NCI-H2171 (cell line): ENCODE measurements around the gene PKHD1.
"Not testable (repeated sequence)": the region's sequence is repeated elsewhere in the genome, so short reads cannot be mapped to it uniquely, and the experiment has no call there.

Experiments
- DNase-seq: peaks from one replicate; lab custom pipeline; 2025; lab: John Stamatoyannopoulos, UW

PKHD1 gene

DNA sequence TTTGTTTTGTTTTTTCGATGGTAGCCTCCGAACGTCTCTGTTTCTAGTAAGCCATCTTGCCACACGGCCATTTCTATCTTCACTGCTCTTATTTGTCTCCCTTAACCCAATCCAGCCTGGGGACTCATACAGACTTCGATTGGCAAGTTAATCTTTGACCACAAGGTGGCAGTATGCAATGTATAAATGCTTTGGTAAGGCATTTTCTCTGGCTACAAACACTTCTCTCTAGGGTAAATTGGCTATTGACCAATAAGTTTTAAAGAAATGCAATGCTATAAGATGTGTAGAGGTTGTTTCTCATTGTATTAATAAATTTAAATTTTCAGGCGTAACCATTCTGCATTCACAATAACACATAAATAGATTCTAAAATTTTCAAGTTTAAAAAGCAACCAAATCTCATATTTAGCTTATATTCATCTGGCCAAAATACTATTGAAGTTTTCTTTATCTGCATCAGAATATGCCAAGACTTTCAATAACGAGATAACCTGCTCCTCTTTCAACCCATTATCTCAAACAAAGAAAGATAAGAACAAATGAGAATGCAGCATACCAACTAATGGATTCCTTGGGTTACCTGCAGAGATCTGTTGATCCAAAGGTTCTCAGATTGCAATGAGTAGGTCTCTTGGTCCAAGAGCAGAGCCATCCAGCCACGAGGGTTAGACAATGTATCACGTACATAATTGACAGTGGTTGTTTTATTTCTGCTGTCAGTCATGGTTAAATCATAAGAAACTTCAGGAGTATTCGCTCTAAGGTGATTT lies 231.9 kb downstream of the PKHD1 start:
- peak; percentile 17 for DNase-seq

DNA sequence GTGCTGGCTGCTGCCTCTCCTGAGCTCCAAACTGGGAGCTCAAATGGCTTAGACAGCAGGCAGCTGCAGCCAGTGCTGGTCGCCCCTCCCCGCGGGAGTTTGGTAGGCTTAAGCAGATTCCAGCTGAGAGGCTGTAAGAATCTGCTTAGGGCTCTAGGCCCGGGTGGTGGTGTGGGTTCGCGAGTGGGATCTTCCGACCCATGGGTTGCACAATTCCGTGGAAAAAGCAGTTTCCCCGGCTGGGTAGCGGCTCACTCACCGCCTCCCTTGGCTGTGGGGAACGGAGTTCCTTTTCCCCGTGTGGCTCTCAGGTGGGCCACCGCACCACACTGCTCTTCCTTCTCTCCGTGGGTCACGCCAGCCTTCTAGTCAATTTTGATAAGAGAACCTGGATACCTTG lies 232.5 kb downstream of the PKHD1 start:
- DNase-seq: no peak

DNA sequence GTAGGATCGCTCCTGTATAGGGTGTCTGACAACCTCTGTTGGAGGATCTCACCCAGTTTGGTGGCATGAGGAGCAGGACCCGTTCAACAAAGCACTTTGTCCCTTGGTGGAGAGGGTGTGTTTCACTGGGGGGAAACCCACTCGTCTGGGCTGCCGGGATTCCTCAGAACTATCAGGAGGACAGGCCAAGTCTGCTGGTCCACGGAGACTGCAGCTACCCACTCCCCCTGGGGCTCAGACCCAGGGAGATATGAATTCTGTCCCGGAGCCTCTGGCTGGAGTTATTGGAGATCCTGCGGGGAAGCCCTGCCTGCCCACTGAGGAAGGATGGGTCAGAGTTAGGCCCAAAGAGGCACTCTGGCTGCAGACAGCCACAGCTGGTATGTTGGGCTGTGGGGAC lies 233.1 kb downstream of the PKHD1 start:
- DNase-seq: no peak

DNA sequence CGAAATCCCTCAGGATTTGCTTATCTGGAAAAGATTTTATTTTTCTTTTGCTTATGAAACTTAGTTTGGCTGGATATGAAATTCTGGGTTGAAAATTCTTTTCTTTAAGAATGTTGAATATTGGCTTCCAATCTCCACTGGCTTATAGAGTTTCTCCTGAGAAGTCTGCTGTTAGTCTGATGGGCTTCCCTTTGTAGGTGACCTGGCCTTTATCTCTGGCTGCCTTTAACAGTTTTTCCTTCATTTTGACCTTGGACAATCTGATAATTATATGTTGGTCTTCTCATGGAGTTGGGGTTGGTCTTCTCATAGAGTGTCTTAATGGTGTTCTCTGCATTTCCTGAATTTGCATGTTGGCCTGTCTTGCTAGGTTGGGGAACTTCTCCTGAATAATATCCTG lies 234.3 kb downstream of the PKHD1 start:
- not testable (repeated sequence) for DNase-seq

DNA sequence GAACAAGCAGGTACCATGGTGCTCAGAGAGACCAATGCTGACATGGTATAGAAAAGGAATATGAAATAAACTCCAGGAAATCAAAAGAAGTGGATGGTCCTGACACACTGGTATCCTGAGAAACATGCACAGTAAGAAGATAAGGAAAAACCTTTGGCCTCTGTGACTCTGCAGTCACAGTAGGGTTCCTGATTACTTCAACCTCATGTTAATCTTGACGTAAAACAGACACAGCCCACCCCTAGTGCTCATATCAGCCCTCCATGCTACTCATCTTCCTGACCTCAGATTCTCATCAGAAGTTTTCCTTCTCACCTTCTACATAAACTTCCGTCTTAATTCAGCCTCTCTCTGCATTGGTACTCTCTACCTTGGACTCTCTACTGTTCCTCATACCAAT lies 240.9 kb downstream of the PKHD1 start:
- no peak for DNase-seq

DNA sequence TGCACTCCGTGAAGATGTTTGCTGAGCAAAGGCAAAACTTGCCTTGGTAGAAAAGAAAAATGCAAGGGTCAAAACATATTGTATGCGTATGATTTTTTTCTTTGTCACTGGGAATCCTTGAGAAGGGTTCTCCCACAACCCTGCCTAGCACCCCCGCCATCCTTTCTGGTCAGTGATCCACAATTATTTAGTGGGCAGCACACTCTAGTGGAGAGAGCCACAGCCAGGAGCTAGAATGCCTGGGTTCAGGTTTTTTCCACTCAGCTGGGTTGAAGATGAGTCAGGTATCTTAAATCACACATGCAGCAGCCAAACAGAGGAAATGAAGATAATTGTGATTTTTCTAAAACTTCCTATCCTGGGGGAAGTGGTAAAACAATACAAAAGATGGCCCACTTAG lies 243.1 kb downstream of the PKHD1 start:
- DNase-seq: no peak

DNA sequence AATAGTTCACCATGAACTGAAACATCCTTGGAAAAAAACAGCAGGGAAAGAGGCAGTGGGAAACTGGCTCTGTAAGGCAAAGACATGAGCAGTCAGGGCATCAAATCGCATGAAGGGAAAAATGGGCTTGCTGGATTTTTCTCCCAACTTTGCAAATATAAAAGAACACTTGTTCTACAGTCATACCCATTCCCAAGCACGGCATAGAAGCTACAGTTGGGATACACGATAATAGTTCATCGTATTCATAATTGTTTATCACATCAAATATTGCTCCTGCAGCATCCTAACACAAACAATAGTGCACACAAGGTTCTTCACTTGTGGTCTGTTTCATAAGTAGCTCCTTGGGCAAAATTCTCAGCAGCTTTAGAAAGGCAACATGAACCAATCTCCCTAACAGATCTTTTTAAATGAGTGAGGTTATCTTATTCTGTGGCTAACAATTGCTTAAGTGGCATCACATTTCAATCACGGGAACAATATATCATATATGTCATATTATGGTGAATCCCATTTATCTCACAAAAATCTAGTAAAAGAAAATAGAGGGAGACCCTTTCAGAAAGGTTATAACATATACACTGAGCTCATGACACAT lies 243.9 kb downstream of the PKHD1 start:
- DNase-seq: no peak

DNA sequence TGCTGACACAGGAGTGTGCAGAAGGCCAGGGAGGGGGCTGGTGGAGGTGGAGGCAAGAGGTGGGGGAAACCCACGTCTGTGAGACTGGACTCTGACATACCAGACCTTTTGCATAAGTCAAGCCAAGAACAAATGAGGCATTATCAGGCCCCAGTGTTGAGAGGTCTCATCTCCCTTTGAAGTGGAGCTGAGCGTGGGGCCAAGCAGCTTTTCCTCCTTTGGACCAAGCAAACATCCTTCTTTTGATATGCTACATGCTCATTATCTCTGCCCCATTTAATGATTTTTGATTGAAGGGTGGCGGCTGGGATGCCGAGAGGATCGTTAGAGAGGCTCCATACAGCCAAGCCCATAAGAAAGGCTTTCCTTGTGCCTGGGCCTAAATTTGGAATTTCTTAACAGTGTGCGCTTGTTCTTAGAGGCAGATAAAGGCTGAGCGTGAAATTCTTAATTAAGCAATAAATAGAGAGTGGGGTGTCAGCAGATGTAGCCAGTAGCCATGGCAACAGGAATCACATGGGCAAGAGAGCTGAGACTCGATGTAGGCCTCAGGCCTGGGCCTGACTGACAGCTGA lies 244.5 kb downstream of the PKHD1 start:
- DNase-seq: no peak

DNA sequence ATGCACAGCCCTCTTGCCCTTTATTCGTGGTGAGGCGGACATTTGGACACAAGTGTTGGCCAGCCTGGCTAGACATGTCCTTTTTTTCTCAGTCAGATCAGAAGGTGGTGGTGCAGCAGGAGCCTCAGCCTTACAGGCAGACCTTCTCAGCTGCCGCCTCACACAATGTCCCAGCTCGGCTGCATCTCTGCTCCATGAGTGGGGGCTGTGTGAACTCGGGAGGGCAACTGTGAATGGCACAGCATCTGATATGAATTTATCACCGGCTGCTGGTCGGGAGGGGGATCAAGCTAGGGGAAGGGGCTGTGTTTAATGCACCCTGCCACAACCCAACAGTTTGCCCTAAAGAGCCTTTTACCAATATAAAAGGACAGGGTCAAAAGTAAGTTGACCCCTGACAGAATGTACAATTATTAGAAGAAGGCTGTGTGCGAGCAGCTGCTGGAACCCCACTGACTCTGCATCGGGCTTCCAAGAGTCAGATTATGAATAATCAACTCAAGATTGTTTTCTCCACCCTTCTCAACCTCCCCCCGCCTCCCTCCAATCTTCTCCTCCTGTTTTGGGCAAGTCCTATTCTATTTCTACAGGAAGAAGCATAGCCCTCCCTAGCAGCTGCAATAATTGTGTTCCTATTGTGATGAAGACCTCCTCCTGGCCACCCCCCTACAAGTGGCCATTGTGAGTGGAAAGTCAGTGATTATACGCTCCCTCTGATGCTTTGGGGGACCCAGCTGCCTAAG lies 245.2 kb downstream of the PKHD1 start:
- no peak for DNase-seq

DNA sequence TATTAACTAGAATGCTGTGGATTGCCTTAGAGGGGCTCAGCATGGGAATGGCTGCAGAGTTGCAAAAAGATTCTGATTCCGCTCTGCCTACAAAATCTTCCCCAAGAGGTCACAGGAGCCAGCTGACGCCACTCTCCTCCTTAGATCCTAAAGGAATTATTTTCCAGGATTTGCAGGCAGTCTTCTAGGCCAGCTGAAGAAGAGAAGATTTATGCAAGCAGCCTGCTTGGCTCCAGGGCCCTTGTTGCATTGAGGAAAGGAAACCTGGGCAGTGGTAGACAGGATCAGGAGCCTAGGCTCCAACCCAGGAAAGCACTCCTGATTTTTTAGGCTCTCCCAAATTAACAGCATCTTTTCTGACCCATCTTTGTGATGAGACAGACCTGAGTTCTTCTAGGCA lies 245.8 kb downstream of the PKHD1 start:
- no peak for DNase-seq

DNA sequence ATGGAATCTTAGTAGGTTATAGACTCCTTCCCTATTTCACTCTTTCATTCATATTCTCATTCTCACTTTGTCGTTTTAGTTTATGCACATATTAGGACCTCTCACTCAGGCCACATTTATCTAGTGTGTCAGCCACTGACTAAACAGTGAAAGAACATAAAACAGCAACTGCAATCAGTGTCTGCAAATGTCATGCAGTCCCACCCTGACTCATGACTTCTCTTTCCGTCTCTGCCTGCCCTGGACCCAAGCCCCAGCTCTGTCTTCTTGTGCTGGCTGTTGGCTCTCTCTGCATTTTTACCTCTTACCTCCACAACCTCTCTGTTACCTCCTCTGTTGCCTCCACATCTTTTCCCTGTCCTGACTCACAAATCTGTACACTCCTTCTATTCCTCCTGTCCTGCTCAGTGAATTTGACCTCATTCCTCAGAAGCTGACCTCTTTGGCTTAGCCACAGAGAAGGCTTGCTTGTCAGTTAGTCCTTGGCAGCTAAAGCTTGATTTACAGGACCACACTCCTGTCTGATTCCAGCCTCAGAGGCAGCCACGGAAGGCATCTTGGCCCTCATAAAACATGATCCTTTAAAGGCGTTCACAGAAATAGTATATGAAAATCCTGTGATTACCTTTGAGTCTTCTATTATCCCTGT lies 247.6 kb downstream of the PKHD1 start:
- DNase-seq: no peak

DNA sequence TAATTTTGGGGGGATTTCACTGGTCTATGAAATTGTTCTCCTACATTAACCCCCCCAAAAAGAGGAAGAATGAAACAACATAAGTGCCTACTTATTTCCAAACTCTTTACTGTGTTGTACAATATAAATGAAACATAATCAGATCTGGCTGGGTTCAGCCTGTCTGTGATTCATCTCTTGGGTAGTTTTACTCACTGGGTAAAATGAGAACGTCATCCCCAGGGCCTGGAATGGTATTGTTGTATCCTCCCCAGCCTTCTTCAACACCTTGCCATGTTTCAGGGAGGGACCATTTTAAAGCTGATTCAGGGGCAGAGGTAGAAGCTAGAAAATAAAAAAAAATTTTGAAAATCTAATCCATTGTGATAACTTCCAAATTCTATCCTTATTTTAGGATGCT lies 256.7 kb downstream of the PKHD1 start:
- no peak for DNase-seq

DNA sequence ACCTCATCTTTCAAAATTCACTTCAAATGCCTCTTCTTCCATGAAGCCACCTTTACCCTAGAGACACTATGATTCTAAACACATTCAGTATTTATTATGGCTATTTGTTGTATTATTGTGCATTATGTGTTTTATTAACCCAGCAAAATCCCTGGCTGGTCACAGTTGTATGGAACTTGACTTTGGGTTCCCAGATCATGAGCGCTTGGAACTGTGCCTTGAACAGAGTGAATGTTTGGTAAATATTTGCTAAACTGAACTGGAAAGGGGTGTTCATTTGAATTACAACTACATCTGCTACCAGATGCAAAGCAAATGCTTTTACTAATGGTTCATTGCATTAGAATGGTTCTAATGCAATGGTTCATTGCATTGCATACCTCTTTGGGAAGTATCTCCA lies 259.8 kb downstream of the PKHD1 start:
- no peak for DNase-seq

DNA sequence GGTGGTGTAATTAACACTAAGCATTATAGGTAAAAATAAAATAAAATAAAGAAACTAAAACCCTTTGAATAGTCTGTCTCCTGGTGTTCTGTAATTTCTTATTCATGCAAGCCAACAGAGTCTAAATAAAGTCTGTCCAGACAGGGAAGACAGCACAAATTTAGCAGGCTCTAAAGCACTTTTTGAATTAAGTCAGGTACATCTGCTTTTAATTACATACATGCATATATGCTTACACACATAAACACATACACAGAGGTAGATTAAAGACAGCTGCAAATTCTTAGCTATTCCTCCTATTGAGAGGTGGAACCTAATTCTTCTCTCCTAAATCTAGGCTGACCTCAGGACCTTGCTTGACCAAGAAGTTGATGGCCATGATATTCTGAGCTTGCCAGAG lies 262.5 kb downstream of the PKHD1 start:
- no peak for DNase-seq

DNA sequence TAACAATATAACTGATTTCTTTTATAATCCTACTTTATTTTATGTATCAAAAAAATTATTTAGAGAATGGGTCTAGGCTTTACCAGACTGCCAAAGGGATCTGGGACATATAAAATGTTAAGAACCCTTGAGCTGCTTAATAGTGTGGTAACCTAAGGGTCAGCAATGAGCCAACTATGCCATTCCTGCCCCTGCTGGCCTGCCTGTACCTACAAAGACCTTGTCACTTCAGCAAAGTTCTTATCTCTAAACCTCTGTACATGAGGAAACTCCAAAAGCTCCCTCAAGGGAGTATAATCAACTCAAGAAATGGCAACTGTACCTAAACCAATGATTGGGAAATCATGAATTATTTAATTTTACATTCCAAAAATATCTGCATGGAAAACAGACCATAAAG lies 266.9 kb downstream of the PKHD1 start:
- DNase-seq: no peak

DNA sequence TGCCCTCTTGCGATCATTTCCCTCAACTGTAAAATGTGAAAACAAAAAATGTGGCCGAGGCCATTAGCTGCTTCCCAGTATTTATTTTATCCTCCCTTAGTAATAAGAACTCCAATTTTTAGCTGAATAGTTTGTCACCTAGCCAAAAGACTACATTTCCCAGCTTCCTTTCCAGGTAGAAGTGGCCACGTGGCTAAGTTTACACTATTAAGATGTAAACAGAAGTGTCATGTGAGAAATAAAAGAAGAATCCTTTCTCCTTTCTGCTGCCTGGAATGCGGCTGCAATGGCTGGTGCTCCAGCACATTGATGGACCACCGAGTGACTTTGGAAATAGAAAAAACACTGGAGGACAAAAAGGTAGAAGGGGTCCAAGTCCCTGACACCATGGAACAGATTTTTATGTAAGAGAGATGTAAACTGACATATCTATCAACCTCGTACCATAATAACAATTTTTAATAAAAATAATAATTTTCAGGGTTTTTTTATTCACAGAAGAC lies 268.8 kb downstream of the PKHD1 start:
- DNase-seq: no peak

DNA sequence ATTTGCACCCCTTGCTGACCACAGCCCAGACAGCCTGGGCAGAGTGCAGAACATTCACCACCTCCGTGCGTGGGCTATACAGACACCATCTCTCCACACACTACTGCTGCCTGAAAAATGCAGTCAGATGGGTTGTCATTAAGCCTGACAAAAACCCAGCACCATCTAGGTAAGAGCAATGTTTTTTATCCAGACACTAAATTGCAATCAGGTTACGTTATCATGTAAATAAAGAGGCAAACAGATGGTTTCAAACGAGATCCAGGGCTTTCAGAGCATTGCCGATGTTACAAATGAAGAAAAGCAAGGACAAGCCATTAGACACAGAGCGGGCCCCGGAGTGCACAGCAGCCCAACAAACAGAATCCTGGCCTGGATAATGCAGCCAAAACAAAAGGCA lies 269.6 kb downstream of the PKHD1 start:
- DNase-seq: no peak

DNA sequence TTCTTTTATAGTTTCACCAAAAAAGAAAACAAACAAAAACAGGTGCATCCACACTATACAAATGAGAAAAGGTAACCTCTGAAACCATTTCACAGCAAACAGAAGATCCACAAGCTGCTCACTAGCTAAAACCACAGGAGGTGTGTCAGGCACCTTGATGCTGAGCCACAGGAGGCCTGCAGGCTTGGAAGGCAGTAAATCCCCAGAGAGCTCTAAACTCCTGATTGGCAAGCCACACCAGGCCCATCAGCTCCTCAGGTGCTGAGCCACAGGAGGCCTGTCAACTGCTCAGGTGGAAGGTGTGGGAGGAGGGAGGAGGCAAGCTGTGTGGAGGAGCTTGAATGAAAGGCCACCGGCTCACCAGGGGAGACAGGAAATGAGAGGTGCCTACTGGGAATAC lies 273.0 kb downstream of the PKHD1 start:
- DNase-seq: no peak

DNA sequence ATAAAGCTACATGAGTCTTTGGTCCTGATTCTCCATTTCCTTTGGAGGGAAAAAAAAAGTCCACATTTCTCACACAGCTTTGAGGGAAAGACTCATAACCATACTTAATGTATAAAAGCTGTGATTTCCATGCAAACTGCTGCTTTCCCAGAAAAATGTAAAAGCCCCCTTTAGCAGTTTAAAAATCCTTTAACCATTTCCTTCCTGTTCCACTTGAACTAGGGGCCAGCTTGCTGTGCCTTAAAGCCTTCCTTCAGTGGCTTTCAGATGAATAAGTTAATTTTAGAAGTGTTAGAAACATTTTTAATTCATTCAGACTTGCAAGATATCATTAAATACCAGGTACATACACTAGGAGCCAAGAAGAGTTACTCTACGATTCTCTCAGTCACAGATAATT lies 273.5 kb downstream of the PKHD1 start:
- DNase-seq: no peak

DNA sequence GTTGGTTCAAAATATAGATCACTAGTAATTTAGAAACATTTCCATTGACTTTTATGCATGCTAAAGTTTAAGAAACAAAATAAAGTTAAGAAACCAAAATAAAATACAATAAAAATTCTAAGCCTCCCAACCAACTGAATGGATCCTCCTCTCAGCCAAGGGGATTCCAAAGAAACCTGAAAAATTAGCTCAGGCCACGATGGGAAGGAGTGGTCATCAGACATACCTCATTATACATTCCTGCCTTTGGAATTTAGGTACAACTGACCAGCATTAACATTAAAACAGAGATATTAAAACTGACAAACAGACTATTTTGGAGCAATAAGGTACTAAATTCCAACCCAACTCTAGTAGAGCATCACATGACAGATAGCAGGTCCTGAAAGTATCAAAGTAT lies 275.2 kb downstream of the PKHD1 start:
- no peak for DNase-seq

DNA sequence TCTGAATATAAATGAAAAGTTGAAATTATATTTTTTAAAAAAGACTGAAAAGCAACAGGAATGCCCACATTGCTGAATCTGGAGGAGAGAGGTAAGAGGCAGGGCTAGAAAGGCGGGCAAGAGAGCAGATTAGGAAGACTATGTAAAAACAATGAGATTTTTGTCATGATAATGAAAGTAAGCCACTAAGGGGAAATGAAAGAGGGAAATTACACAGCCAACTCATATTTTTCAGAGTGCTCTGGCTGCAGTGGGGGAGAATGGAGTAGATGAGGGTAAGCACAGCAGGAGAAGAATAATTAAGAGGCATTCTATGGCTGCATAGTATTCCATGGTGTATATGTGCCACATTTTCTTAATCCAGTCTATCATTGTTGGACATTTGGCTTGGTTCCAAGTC lies 281.9 kb downstream of the PKHD1 start:
- no peak for DNase-seq

DNA sequence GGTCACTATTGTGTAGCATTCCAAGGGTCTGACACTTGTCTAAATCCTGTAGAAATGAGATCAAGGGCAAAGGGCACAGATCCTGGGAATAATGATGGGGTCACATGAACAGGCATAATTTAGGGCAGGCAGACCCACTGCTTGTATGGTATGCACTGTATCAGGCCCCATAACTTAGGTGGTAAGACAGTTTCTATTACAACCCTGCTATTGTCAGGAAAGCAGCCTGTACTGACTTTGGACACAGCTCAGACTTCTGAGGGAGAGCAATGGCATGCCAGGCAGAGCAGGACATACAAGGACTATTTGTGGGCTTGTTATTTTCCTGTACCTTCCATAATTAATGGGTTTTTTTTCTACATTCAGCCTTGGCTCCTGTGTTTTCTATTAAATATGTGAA lies 286.8 kb downstream of the PKHD1 start:
- DNase-seq: no peak
